MM.1S (cell line): Measurements from ENCODE around the gene TMTC2.

Experiments used
- DNase-seq: peaks from one replicate; pipeline ENCODE4 v3.0.0-alpha.2; 2015
- H2AFZ ChIP-seq: fragments of 300-600 bp; sonication (generic); 2 replicates; pipeline ENCODE4 v1.6.0; 2016; ENCODE audit warnings: antibody characterized with exemption, low read length
- H3F3A ChIP-seq: fragments of 300-600 bp; sonication (generic); 2 replicates; pipeline ENCODE4 v1.6.1; 2016; ENCODE audit warnings: mild to moderate bottlenecking, antibody characterized with exemption, low read length, moderate library complexity, mixed read lengths; ENCODE audit not compliant: insufficient read depth
- H3K27ac ChIP-seq: fragments of 300-600 bp; sonication (generic); 2 replicates; pipeline ENCODE4 v1.5.1; 2016; ENCODE audit warnings: mild to moderate bottlenecking, low read length
- H3K27me3 ChIP-seq: fragments of 300-600 bp; sonication (generic); replicated peaks from 2 replicates; pipeline ENCODE4 v1.6.0; 2016; ENCODE audit warnings: low read length; ENCODE audit not compliant: insufficient read depth
- H3K36me3 ChIP-seq: fragments of 300-600 bp; sonication (generic); replicated peaks from 2 replicates; pipeline ENCODE4 v1.6.1; 2016; ENCODE audit warnings: mild to moderate bottlenecking, low read length, mixed read lengths; ENCODE audit not compliant: insufficient read depth
- H3K4me1 ChIP-seq: fragments of 300-600 bp; sonication (generic); 2 replicates; pipeline ENCODE4 v1.6.1; 2016; ENCODE audit warnings: low read length, mixed read lengths
- H3K4me2 ChIP-seq: fragments of 300-600 bp; sonication (generic); 2 replicates; pipeline ENCODE4 v1.6.0; 2016; ENCODE audit warnings: low read depth, low read length
- H3K4me3 ChIP-seq: fragments of 300-600 bp; sonication (generic); 2 replicates; pipeline ENCODE4 v1.5.1; 2016; ENCODE audit warnings: low read length, mixed read lengths
- H3K79me2 ChIP-seq: fragments of 300-600 bp; sonication (generic); 2 replicates; pipeline ENCODE4 v1.6.1; 2016; ENCODE audit warnings: mixed run types, low read length, mixed read lengths
- H3K9ac ChIP-seq: fragments of 300-600 bp; sonication (generic); 2 replicates; pipeline ENCODE4 v1.6.1; 2016; ENCODE audit warnings: low read length, mixed read lengths
- H3K9me2 ChIP-seq: fragments of 300-600 bp; sonication (generic); replicated peaks from 2 replicates; pipeline ENCODE4 v1.6.1; 2016; ENCODE audit warnings: mild to moderate bottlenecking, low read length, mixed read lengths; ENCODE audit not compliant: insufficient read depth
- H3K9me3 ChIP-seq: fragments of 300-600 bp; sonication (generic); replicated peaks from 2 replicates; pipeline ENCODE4 v1.6.1; 2016; ENCODE audit warnings: mild to moderate bottlenecking, low read length, mixed read lengths; ENCODE audit not compliant: insufficient read depth
- H4K20me1 ChIP-seq: fragments of 300-600 bp; sonication (generic); 2 replicates; pipeline ENCODE4 v1.6.1; 2016; ENCODE audit warnings: mild to moderate bottlenecking, low read length, moderate library complexity, mixed read lengths; ENCODE audit not compliant: insufficient read depth
- CTCF ChIP-seq: fragments of 300-600 bp; sonication (generic); IDR thresholded peaks from 2 replicates; pipeline ENCODE4 v1.5.1; 2016; ENCODE audit warnings: antibody characterized with exemption, low read length, mixed read lengths
- EZH2 ChIP-seq: fragments of 300-600 bp; sonication (generic); optimal IDR thresholded peaks from 2 replicates; pipeline ENCODE3; 2017; ENCODE audit warnings: low read depth, mild to moderate bottlenecking, antibody characterized with exemption, low read length, mixed read lengths
- EZH2phosphoT487 ChIP-seq: fragments of 300-600 bp; sonication (generic); IDR thresholded peaks from 2 replicates; pipeline ENCODE4 v1.6.1; 2018; ENCODE audit warnings: antibody characterized with exemption, low read length

TMTC2 gene

GRCh38 chr12:83143950-83144349 is 457.2 kb downstream of the TMTC2 start:
- Histone ChIP-seq H3K4me1 (no peaks in the 10 kb centered on the region), H4K20me1 (no peaks in the 10 kb centered on the region), H3F3A (no peaks in the 10 kb centered on the region), H3K27me3 (no peaks in the 10 kb centered on the region), H3K4me2 (no peak overlapping the region), H3K4me3 (no peak overlapping the region), H3K79me2 (no peaks in the 10 kb centered on the region), H2AFZ (no peak overlapping the region), H3K9ac (no peak overlapping the region), H3K36me3 (no peaks in the 10 kb centered on the region), H3K9me2 (no peaks in the 10 kb centered on the region), H3K9me3 (no peaks in the 10 kb centered on the region), H3K27ac (no peak overlapping the region)
- no peak for DNase-seq
- no peak for TF ChIP-seq CTCF
- TF ChIP-seq EZH2phosphoT487, result no peak
- no peak for TF ChIP-seq EZH2

GRCh38 chr12:83145325-83145840 is 458.7 kb downstream of the TMTC2 start:
- no peak for DNase-seq
- Histone ChIP-seq H3K79me2 (no peaks in the 10 kb centered on the region), H3K4me2 (no peak overlapping the region), H3F3A (no peaks in the 10 kb centered on the region), H3K9me3 (no peaks in the 10 kb centered on the region), H3K4me3 (no peak overlapping the region), H3K9ac (no peak overlapping the region), H4K20me1 (no peaks in the 10 kb centered on the region), H2AFZ (no peak overlapping the region), H3K4me1 (no peaks in the 10 kb centered on the region), H3K27me3 (no peaks in the 10 kb centered on the region), H3K9me2 (no peaks in the 10 kb centered on the region), H3K27ac (no peak overlapping the region), H3K36me3 (no peaks in the 10 kb centered on the region)
- TF ChIP-seq EZH2 (no peak), CTCF (no peak), EZH2phosphoT487 (no peak)

- Histone ChIP-seq H3K4me2 (no peak overlapping the region), H3K27ac (no peak overlapping the region), H3K79me2 (no peaks in the 10 kb centered on the region)
These were observed 460.6 kb downstream of the TMTC2 start for GRCh38 chr12:83147341-83147740.

More at GRCh38 chr12:83147341-83147740, 460.6 kb downstream of the TMTC2 start:
- no peak for DNase-seq
- H3K27me3 ChIP-seq, result no peaks in the 10 kb centered on the region
- H4K20me1 ChIP-seq, result no peaks in the 10 kb centered on the region
- H3F3A ChIP-seq, result no peaks in the 10 kb centered on the region
- no peaks in the 10 kb centered on the region for H3K9me2 ChIP-seq
- no peak for TF ChIP-seq EZH2
- TF ChIP-seq CTCF, result no peak
- no peak for TF ChIP-seq EZH2phosphoT487
- H3K4me1 ChIP-seq, result no peaks in the 10 kb centered on the region
- H3K9ac ChIP-seq, result no peak overlapping the region
- H3K4me3 ChIP-seq, result no peak overlapping the region
- no peaks in the 10 kb centered on the region for H3K36me3 ChIP-seq
- H3K9me3 ChIP-seq, result no peaks in the 10 kb centered on the region
- no peak overlapping the region for H2AFZ ChIP-seq
